Natural killer cell (primary cell): ENCODE data around the gene LTN1. TPM values are rescaled to one million over a fixed set of nuclear protein-coding genes. Genes with fewer than 3 reads are reported as not detected.

ENCODE experiments used
- ATAC-seq, 3 donors: fragments of 150-1000 bp in 2 of 3; fragments of 200-7000 bp in 1 of 3; cut with Tn5 transposase; 1 replicate in 1 of 3; 2 replicates in 2 of 3; pipeline ENCODE4 v1.10.0; 2021; ENCODE audit warnings: mild to moderate bottlenecking in 2 of 3, moderate library complexity in 2 of 3
- DNase-seq, 2 donors: peaks; one replicate each; pipeline versions ENCODE4 v3.0.0 to v3.0.0-alpha.2; 2013 to 2021; ENCODE audit warnings: mixed read lengths in 1 of 2
- H3K27ac ChIP-seq: one replicate; pipeline ENCODE4 v1.5.1; 2013; ENCODE audit warnings: mild to moderate bottlenecking, low read length
- H3K27me3 ChIP-seq: one replicate; pipeline ENCODE4 v1.6.1; 2013; ENCODE audit warnings: low read length; ENCODE audit not compliant: control insufficient read depth, insufficient read depth
- H3K36me3 ChIP-seq: one replicate; pipeline ENCODE4 v1.6.1; 2013; ENCODE audit warnings: low read length; ENCODE audit not compliant: control insufficient read depth, insufficient read depth
- H3K4me1 ChIP-seq: one replicate; pipeline ENCODE4 v1.6.1; 2013; ENCODE audit warnings: low read length; ENCODE audit not compliant: control insufficient read depth, insufficient read depth
- H3K4me3 ChIP-seq: one replicate; pipeline ENCODE4 v1.5.1; 2013; ENCODE audit warnings: low read length
- H3K9me3 ChIP-seq: one replicate; pipeline ENCODE4 v1.6.1; 2013; ENCODE audit warnings: low read length; ENCODE audit not compliant: control insufficient read depth, insufficient read depth
- H3K27ac Mint-ChIP-seq, 2 donors: one replicate each; pipeline ENCODE4 v1.8.0; 2022; ENCODE audit warnings: mild to moderate bottlenecking in 2 of 2, mixed read lengths in 2 of 2, moderate library complexity in 1 of 2
- H3K27me3 Mint-ChIP-seq, 2 donors: one replicate each; pipeline ENCODE4 v1.8.0; 2022; ENCODE audit warnings: low read depth in 2 of 2, mixed read lengths in 2 of 2
- H3K36me3 Mint-ChIP-seq: one replicate; pipeline ENCODE4 v1.8.0; 2022; ENCODE audit warnings: mixed read lengths
- H3K4me1 Mint-ChIP-seq, 2 donors: one replicate each; pipeline ENCODE4 v1.8.0; 2022; ENCODE audit warnings: mixed read lengths in 2 of 2
- H3K4me3 Mint-ChIP-seq: one replicate; pipeline ENCODE4 v1.8.0; 2022; ENCODE audit warnings: mild to moderate bottlenecking, moderate library complexity, mixed read lengths
- H3K9me3 Mint-ChIP-seq, 2 donors: one replicate each; pipeline ENCODE4 v1.8.0; 2022; ENCODE audit warnings: mixed read lengths in 2 of 2
- WGBS: methylation state at CpG from one replicate; pipeline ENCODE4 v1.1.7; 2013; ENCODE audit warnings: missing lambda C conversion rate; ENCODE audit not compliant: insufficient coverage; 5-methylcytosine and 5-hydroxymethylcytosine counted together
- intact Hi-C: fragments of 100-400 bp; cut with micrococcal nuclease; formaldehyde crosslinking; loops from one replicate; pipeline ENCODE4 v1.14.2; 2022
- total RNA-seq, 4 donors: library from RNA; stranded (reverse); fragments of 120-200 nt in 1 of 4; gene quantifications; one replicate each; pipeline versions ENCODE4 v1.2.3 to v1.2.4, GENCODE V29; 2013 to 2022
- TF ChIP-seq, protein P1 (sequence below): fragments of 200-600 bp; IDR thresholded peaks from one replicate; pipeline ENCODE4 v1.8.0; 2022; ENCODE audit warnings: antibody characterized with exemption

The LTN1 gene
- total RNA-seq, 3 donors from 2014 or later (not counting 1 experiment from before 2014, with no cell fraction given), result 33.7 to 43.1 (median 35.0) TPM

GRCh38 chr21:29007135-29007534 is 14.5 kb upstream of the LTN1 start:
- intact Hi-C loops, result no loop called here
- 100% methylated on average over 1 of the region's 3 CpGs for WGBS
- Histone ChIP-seq H3K4me1 (peaks cover 12% of the 10 kb centered on the region), H3K4me3 (no peak overlapping the region), H3K9me3 (no peaks in the 10 kb centered on the region), H3K27me3 (no peaks in the 10 kb centered on the region), H3K27ac (no peak overlapping the region), H3K36me3 (peaks cover 10% of the 10 kb centered on the region)
- H3K36me3 Mint-ChIP-seq, result no peaks in the 10 kb centered on the region
- H3K27me3 Mint-ChIP-seq, result no peaks in the 10 kb centered on the region
- H3K9me3 Mint-ChIP-seq, result no peaks in the 10 kb centered on the region
- H3K4me3 Mint-ChIP-seq, result no peak overlapping the region
- ATAC-seq (no peak), DNase-seq (no peak)
- peaks cover 6 to 7% of the 10 kb centered on the region in 2 donors for H3K4me1 Mint-ChIP-seq
- TF ChIP-seq, protein P1, sequence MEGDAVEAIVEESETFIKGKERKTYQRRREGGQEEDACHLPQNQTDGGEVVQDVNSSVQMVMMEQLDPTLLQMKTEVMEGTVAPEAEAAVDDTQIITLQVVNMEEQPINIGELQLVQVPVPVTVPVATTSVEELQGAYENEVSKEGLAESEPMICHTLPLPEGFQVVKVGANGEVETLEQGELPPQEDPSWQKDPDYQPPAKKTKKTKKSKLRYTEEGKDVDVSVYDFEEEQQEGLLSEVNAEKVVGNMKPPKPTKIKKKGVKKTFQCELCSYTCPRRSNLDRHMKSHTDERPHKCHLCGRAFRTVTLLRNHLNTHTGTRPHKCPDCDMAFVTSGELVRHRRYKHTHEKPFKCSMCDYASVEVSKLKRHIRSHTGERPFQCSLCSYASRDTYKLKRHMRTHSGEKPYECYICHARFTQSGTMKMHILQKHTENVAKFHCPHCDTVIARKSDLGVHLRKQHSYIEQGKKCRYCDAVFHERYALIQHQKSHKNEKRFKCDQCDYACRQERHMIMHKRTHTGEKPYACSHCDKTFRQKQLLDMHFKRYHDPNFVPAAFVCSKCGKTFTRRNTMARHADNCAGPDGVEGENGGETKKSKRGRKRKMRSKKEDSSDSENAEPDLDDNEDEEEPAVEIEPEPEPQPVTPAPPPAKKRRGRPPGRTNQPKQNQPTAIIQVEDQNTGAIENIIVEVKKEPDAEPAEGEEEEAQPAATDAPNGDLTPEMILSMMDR, result no peak
- H3K27ac Mint-ChIP-seq, result peak overlapping the region in 1 of 2 donors; percentile 60

DNA sequence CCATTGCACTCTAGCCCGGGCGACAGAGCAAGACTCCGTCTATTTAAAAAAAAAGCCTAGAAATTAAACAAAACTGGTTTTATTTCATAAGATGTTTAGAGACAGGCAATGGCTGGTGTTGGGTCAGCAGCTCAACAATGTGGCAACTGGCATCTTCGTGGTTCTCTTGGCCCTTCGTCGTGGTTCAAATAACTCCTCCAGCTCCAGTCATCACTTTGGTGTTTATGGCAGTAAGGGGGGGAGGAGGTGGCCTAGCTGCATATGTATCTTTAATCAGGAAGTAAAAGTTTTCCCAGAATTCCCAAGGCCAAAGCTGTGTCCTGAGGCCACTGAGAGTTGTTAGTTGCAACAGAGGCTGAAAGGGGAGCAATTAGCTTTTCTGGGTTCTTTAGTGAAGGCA is 13.0 kb upstream of the LTN1 start:
- no peaks in the 10 kb centered on the region for H3K27me3 Mint-ChIP-seq
- Histone ChIP-seq H3K27me3 (no peaks in the 10 kb centered on the region), H3K36me3 (peaks cover 10% of the 10 kb centered on the region), H3K9me3 (no peaks in the 10 kb centered on the region), H3K27ac (no peak overlapping the region), H3K4me1 (peaks cover 12% of the 10 kb centered on the region), H3K4me3 (no peak overlapping the region)
- H3K27ac Mint-ChIP-seq, result no peak overlapping the region
- no peak for ATAC-seq
- intact Hi-C loops, result no loop called here
- H3K9me3 Mint-ChIP-seq, result no peaks in the 10 kb centered on the region
- TF ChIP-seq, protein P1, result no peak
- 94% methylated on average over 6 of the region's 6 CpGs for WGBS
- H3K4me1 Mint-ChIP-seq, result peaks cover 6 to 7% of the 10 kb centered on the region in 2 donors
- DNase-seq, result no peak
- H3K36me3 Mint-ChIP-seq, result no peaks in the 10 kb centered on the region
- H3K4me3 Mint-ChIP-seq, result peak overlapping the region; percentile 25

- Mint-ChIP-seq H3K27ac (peak overlapping the region; percentile 95 to 96), H3K36me3 (no peaks in the 10 kb centered on the region), H3K9me3 (no peaks in the 10 kb centered on the region), H3K27me3 (no peaks in the 10 kb centered on the region), H3K4me3 (peak overlapping the region; percentile 87), H3K4me1 (peaks cover 6 to 7% of the 10 kb centered on the region in 2 donors)
- Histone ChIP-seq H3K27ac (peak overlapping the region; percentile 95), H3K27me3 (no peaks in the 10 kb centered on the region), H3K9me3 (no peaks in the 10 kb centered on the region), H3K4me1 (peaks cover 12% of the 10 kb centered on the region), H3K36me3 (peaks cover 6% of the 10 kb centered on the region), H3K4me3 (peak overlapping the region; percentile 69)
- peak; percentile 99 to 100 (median 100) for ATAC-seq
- under 1% methylated on average over 41 of the region's 41 CpGs for WGBS
- intact Hi-C loops, result loop anchor here (1.0 kb wide), 4 partner anchors 9 to 71 kb away; partner anchors contain the start of genes CCT8, RWDD2B and USP16
- DNase-seq, result peak; percentile 93 to 99
- TF ChIP-seq, protein P1, result no peak
Observed at GRCh38 chr21:29002442-29003144, 9.9 kb upstream of the LTN1 start.
